Right lobe of liver (tissue), 4 donors: ENCODE data around the gene RNGTT.

Experiments used
- POLR2A ChIP-seq: fragments of 450-650 bp; IDR thresholded peaks from one replicate; pipeline ENCODE4 v1.6.1; 2017; ENCODE audit warnings: antibody characterized with exemption, mild to moderate bottlenecking
- TF ChIP-seq, protein P1 (sequence below), 4 donors: fragments of 200-600 bp in 3 of 4; fragments of 450-650 bp in 1 of 4; IDR thresholded peaks; one replicate each; pipeline versions ENCODE4 v1.5.1 to v1.8.0; 2016 to 2022; ENCODE audit warnings: antibody characterized with exemption in 4 of 4, mild to moderate bottlenecking in 2 of 4
- donor health status: DM: no; HTN: no; CAD: no.
- donor health status: DM: no; HTN: no; CAD: no.
- donor health status: DM: no; HTN: yes; CAD: no.

DNA sequence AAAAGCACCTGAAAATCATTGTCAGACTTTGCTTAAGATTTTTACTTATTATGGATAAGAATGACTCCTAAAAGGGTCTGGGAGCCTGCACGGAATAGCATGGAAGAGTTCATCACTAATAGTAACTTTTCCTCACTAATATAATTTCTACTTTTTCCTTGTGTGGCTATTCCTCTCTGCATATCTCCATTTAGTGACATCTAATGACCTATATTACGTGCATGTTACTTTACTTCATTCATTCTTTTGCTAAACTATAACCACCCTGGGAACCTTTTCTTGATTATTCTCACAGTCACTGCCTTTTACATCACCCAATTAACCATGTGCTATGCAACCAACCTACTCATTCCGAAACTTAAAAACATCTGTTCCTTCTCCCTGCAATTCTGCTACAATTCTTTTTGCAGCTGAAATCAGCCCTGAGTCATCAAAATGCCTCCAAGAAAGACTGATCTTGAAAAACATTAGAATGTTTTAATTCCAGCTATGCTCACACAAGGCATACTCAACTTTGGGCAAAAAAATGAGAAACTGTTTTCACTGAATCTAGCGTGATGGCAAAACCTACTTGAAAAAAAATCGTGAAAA lies 313.3 kb downstream of the RNGTT start:
- TF ChIP-seq, protein P1, sequence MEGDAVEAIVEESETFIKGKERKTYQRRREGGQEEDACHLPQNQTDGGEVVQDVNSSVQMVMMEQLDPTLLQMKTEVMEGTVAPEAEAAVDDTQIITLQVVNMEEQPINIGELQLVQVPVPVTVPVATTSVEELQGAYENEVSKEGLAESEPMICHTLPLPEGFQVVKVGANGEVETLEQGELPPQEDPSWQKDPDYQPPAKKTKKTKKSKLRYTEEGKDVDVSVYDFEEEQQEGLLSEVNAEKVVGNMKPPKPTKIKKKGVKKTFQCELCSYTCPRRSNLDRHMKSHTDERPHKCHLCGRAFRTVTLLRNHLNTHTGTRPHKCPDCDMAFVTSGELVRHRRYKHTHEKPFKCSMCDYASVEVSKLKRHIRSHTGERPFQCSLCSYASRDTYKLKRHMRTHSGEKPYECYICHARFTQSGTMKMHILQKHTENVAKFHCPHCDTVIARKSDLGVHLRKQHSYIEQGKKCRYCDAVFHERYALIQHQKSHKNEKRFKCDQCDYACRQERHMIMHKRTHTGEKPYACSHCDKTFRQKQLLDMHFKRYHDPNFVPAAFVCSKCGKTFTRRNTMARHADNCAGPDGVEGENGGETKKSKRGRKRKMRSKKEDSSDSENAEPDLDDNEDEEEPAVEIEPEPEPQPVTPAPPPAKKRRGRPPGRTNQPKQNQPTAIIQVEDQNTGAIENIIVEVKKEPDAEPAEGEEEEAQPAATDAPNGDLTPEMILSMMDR (IDR thresholded peaks at IDR 0.05) = no peak
- TF ChIP-seq POLR2A = no peak
